ENCODE results near the gene CYB5D1. TPM values are rescaled to one million over a fixed set of nuclear protein-coding genes. Genes with fewer than 3 reads are reported as not detected.
"Not testable (repeated sequence)": the region's sequence is repeated elsewhere in the genome, so short reads cannot be mapped to it uniquely, and the experiment has no call there.

CYB5D1 gene
- total and polyA plus RNA-seq, 2 of the 8 experiments (the other 6 are each of a cell fraction or from before 2014, with no cell fraction given), result 11.0 to 18.0 TPM

DNA sequence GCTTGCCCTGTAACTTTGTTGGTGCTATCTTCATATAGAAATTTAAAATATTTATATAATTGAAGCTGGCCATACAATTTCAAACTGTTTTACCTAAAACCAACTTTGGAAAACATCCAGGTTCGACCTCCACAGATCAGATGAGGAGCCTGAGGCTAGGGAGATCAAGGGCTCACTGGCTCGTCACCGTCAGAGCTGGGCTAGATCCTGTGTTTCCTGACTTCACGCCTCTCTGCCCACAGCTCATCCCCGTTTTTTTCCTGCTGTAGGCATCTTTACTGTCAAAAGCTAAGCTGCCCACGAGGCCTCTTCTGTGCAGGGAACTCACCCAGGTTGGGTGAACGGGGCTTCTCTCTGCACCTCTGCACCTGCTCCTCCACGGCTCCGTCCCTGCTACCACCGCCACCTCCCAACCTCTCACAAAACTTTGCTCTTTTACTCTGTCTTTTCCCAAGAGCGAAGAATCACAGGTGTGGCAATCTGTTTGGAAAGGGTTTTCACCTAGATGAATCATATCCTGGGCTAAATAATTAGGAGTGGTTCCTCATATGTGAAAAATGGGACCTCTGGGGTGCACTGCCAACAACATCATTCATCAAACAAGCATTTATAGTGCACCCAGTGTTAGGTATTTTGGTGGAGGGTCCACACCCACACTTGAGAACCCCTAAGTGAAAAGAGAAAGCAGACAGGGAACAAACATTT is 48.6 kb upstream of the CYB5D1 start (continued):
- TF ChIP-seq, protein P1, sequence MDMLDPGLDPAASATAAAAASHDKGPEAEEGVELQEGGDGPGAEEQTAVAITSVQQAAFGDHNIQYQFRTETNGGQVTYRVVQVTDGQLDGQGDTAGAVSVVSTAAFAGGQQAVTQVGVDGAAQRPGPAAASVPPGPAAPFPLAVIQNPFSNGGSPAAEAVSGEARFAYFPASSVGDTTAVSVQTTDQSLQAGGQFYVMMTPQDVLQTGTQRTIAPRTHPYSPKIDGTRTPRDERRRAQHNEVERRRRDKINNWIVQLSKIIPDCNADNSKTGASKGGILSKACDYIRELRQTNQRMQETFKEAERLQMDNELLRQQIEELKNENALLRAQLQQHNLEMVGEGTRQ (IDR thresholded peaks at IDR 0.05; ENCODE audit: low read length), result no peak
- TF ChIP-seq SIX5 (IDR thresholded peaks at IDR 0.05; ENCODE audit: low read depth, low read length) (no peak), RNF2 (IDR thresholded peaks at IDR 0.05; ENCODE audit: borderline replicate concordance, low read depth, low read length, missing control alignments, poor library complexity, severe bottlenecking) (no peak), TAF1 (IDR thresholded peaks at IDR 0.05; ENCODE audit: low read depth, low read length) (no peak), HDAC2 (IDR thresholded peaks at IDR 0.05; ENCODE audit: borderline replicate concordance in 1 of 2, low read depth in 2 of 2, low read length in 2 of 2) (no peak), JUND (IDR thresholded peaks at IDR 0.05; ENCODE audit: low read length) (no peak), POLR2AphosphoS5 (IDR thresholded peaks at IDR 0.05; ENCODE audit: low read depth, low read length) (no peak)

DNA sequence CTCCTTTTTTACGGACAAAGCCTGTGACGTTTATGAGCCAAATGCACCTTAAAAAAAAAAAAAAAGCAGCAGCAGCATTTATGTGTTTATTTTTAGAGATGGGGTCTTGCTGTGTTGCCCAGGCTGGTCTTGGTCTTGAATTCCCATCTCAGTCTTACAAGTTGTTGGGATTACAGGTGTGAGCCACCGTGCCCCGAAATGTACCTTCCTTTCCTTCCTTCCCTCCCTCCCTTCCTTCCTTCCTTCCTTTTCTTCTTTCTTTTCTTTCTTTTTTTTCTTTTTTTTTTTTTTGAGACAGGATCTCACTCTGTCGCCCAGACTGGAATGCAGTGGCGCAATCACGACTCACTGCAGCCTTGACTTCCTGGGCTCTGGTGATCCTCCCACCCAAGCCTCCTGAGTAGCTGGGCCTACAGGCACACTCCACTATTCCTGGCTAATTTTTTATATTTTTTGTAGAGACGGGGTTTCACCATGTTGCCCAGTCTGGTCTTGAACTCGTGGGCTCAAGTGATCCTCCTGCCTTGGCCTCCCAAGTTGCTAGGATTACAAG is 47.9 kb upstream of the CYB5D1 start:
- H3K23me2 ChIP-seq (ENCODE audit: low read depth, low read length); H3K56ac ChIP-seq (replicated peaks; ENCODE audit: insufficient read length, low read depth, low read length); POLR2A ChIA-PET (ENCODE audit: partially characterized antibody); H2AFZ ChIP-seq (ENCODE audit: low read length); H3K14ac ChIP-seq (ENCODE audit: insufficient read length); H3K4me1 ChIP-seq (replicated peaks in 1 of 4; ENCODE audit: control insufficient read depth in 3 of 4, insufficient read depth in 4 of 4, low read length in 3 of 4); H3K79me1 ChIP-seq (ENCODE audit: low read depth, low read length); FAIRE-seq; H2BK12ac ChIP-seq (ENCODE audit: low read depth, low read length); H3K79me2 ChIP-seq (ENCODE audit: control insufficient read depth in 1 of 2, insufficient read depth in 2 of 2, low read length in 2 of 2); H3K4ac ChIP-seq (replicated peaks; ENCODE audit: insufficient read length, low read depth, low read length); H2BK120ac ChIP-seq (replicated peaks; ENCODE audit: low read depth, low read length); H3K23ac ChIP-seq (ENCODE audit: insufficient read length); H3K18ac ChIP-seq (ENCODE audit: extremely low read depth, low read length); H2BK20ac ChIP-seq (ENCODE audit: low read length); H2BK15ac ChIP-seq (ENCODE audit: low read length); H2AK5ac ChIP-seq (ENCODE audit: low read depth, low read length); H2BK5ac ChIP-seq (ENCODE audit: low read depth, low read length); H3K9me3 ChIP-seq (ENCODE audit: insufficient read depth in 2 of 2, low read depth in 1 of 2, low read length in 1 of 2); H3K27ac ChIP-seq (ENCODE audit: low read depth, low read length); H4K5ac ChIP-seq (ENCODE audit: insufficient read length, low read depth, low read length); H4K8ac ChIP-seq (ENCODE audit: extremely low read depth, insufficient read depth, low read length); H3K4me3 ChIP-seq (ENCODE audit: extremely low read depth in 1 of 4, insufficient read depth in 2 of 4, low read depth in 3 of 4, low read length in 4 of 4); H4K91ac ChIP-seq (replicated peaks; ENCODE audit: insufficient read length, low read length); H3K36me3 ChIP-seq (ENCODE audit: control insufficient read depth in 2 of 4, insufficient read depth in 4 of 4, low read length in 3 of 4); H3K4me2 ChIP-seq (ENCODE audit: insufficient read depth in 1 of 2, low read depth in 2 of 2, low read length in 2 of 2); H4K20me1 ChIP-seq (replicated peaks in 1 of 2; ENCODE audit: control insufficient read depth in 1 of 2, insufficient read depth in 2 of 2, low read length in 2 of 2); DNase-seq (ENCODE audit: low read depth in 1 of 2, low spot score in 2 of 2); H3K27me3 ChIP-seq (replicated peaks in 1 of 4; ENCODE audit: control insufficient read depth in 3 of 4, extremely low read depth in 1 of 4, insufficient read depth in 3 of 4, low read length in 3 of 4); H3K9ac ChIP-seq (replicated peaks in 1 of 4; ENCODE audit: extremely low read depth in 1 of 4, low read depth in 3 of 4, low read length in 3 of 4): not testable (repeated sequence)
- 83% methylated on average over 6 of the region's 9 CpGs; no CpG with 5 or more reads in 1 of the 2 experiments for WGBS, 2 experiments (ENCODE audit: extremely low coverage in 1 of 2, insufficient coverage in 1 of 2, insufficient read length in 1 of 2, insufficient replicate concordance in 2 of 2, low coverage in 1 of 2, low lambda C conversion rate in 2 of 2, missing lambda C conversion rate in 1 of 2)
- CTCF ChIA-PET (ENCODE audit: partially characterized antibody), result interaction anchor here (1.2 to 1.3 kb wide), 2 partner anchors 9 to 10 kb away, joined by 6 read pairs; no protein-coding TSS in a partner anchor

Data from H1 (cell line).